K562 (cell line): ENCODE measurements around the gene C17orf75. TPM values are rescaled to one million over a fixed set of nuclear protein-coding genes. Genes with fewer than 3 reads are reported as not detected.

ENCODE experiments used
- ATAC-seq: fragments of 200-7000 bp; cut with Tn5 transposase; 3 replicates; pipeline ENCODE4 v1.9.1; 2020; ENCODE audit warnings: moderate library complexity
- BruUV-seq: library from RNA; stranded (reverse); fragments of 400-500 nt; replicated peaks from 2 replicates; lab custom pipeline; 2021; lab: Mats Ljungman, UMichigan
- CTCF ChIA-PET: fragments of 300-600 bp; formaldehyde crosslinking; extraction: SDS; loops from one replicate; lab custom pipeline; 2021; ENCODE audit warnings: low intra/inter-chr PET ratio; lab: Yijun Ruan, JAX
- POLR2A ChIA-PET: fragments of 300-600, 350-650 bp; sonication (Branson Sonifier 250); formaldehyde crosslinking; extraction: SDS; loops from one replicate; lab custom pipeline; 2021; ENCODE audit warnings: antibody characterized with exemption, inconsistent platforms; lab: Yijun Ruan, JAX
- DNase-seq, 4 experiments: peaks; one replicate each; pipeline versions ENCODE4 v3.0.0 to v3.0.0-alpha.2; 2011 to 2018; ENCODE audit warnings: low spot score in 3 of 4, mixed read lengths in 3 of 4; ENCODE audit errors: extremely low read depth in 1 of 4
- FAIRE-seq: peaks from 2 replicates; lab custom pipeline; 2011; peaks lifted over from hg19 to GRCh38; lab: Jason Lieb, UNC
- H2AFZ ChIP-seq: 2 replicates; pipeline ENCODE4 v1.6.0; 2011; ENCODE audit warnings: low read depth, low read length, control low read depth, inconsistent platforms
- H3K27ac ChIP-seq: fragments of 200-600 bp; 3 replicates; pipeline ENCODE4 v1.8.0; 2011; ENCODE audit warnings: low read depth, mild to moderate bottlenecking, control low read depth, inconsistent platforms, low read length, moderate library complexity, mixed read lengths; ENCODE audit errors: extremely low read depth
- H3K27me3 ChIP-seq, 2 experiments: fragments of 300-600 bp in 1 of 2; 2 replicates in 1 of 2; 3 replicates in 1 of 2; pipeline versions ENCODE4 v1.6.0 to v1.8.0; 2011; ENCODE audit warnings: inconsistent platforms in 2 of 2, low read length in 2 of 2, mild to moderate bottlenecking in 1 of 2, mixed read lengths in 1 of 2, moderate library complexity in 1 of 2; ENCODE audit not compliant: control insufficient read depth in 2 of 2, insufficient read depth in 2 of 2
- H3K36me3 ChIP-seq: fragments of 300-600 bp; 3 replicates; pipeline ENCODE4 v1.8.0; 2011; ENCODE audit warnings: mild to moderate bottlenecking, low read length, inconsistent platforms; ENCODE audit not compliant: control insufficient read depth, insufficient read depth
- H3K4me1 ChIP-seq, 2 experiments: fragments of 200-600 bp in 1 of 2; replicated peaks in 1 of 2; 2 replicates in 1 of 2; 3 replicates in 1 of 2; pipeline versions ENCODE4 v1.5.1 to v1.8.0; 2011; ENCODE audit warnings: inconsistent platforms in 2 of 2, low read length in 2 of 2, mild to moderate bottlenecking in 1 of 2, mixed read lengths in 1 of 2, moderate library complexity in 1 of 2; ENCODE audit not compliant: control insufficient read depth in 2 of 2, insufficient read depth in 2 of 2
- H3K4me2 ChIP-seq: 2 replicates; pipeline ENCODE4 v1.6.1; 2011; ENCODE audit warnings: low read length, control low read depth, inconsistent platforms, mixed read lengths; ENCODE audit not compliant: insufficient read depth
- H3K4me3 ChIP-seq: fragments of 200-600 bp; sonication (generic), shearing (Covaris generic); 2 replicates; pipeline ENCODE4 v1.5.1; 2016; ENCODE audit warnings: control low read depth, inconsistent platforms
- H3K79me2 ChIP-seq: fragments of 200-600 bp; 3 replicates; pipeline ENCODE4 v1.8.0; 2011; ENCODE audit warnings: low read length, inconsistent platforms; ENCODE audit not compliant: control insufficient read depth, insufficient read depth
- H3K9ac ChIP-seq, 2 experiments: 2 replicates each; pipeline versions ENCODE4 v1.6.0 to v1.6.1; 2011; ENCODE audit warnings: low read depth in 2 of 2, low read length in 2 of 2, control low read depth in 1 of 2, inconsistent platforms in 1 of 2, mild to moderate bottlenecking in 1 of 2, mixed read lengths in 1 of 2; ENCODE audit not compliant: insufficient read depth in 1 of 2
- H3K9me1 ChIP-seq: one replicate; pipeline ENCODE4 v1.6.0; 2011; ENCODE audit warnings: inconsistent platforms, mild to moderate bottlenecking, low read length, moderate library complexity; ENCODE audit not compliant: control insufficient read depth, insufficient read depth
- H3K9me3 ChIP-seq: replicated peaks from 2 replicates; pipeline ENCODE4 v1.5.1; 2011; ENCODE audit warnings: low read depth, low read length, inconsistent platforms; ENCODE audit not compliant: control insufficient read depth, insufficient read depth
- H4K20me1 ChIP-seq: replicated peaks from 2 replicates; pipeline ENCODE4 v1.6.1; 2011; ENCODE audit warnings: low read length, inconsistent platforms, mixed read lengths; ENCODE audit not compliant: control insufficient read depth, insufficient read depth
- CBFA2T2 ChIP-seq: fragments of 450-650 bp; conservative IDR thresholded peaks from 2 replicates; pipeline ENCODE4 v1.6.1; 2017; ENCODE audit warnings: mild to moderate bottlenecking
- DACH1 ChIP-seq: fragments of 450-650 bp; IDR thresholded peaks from 2 replicates; pipeline ENCODE4 v1.6.1; 2018; ENCODE audit not compliant: partially characterized antibody
- FOXA3 ChIP-seq, 2 experiments: fragments of 450-650 bp in 1 of 2; sonication (generic) in 1 of 2; formaldehyde crosslinking; IDR thresholded peaks in 1 of 2; conservative IDR thresholded peaks in 1 of 2; 2 replicates each; pipeline versions ENCODE4 v1.4.0 to v1.8.0; 2020 to 2022; ENCODE audit warnings: mild to moderate bottlenecking in 2 of 2, missing genetic modification reagents in 1 of 2
- L3MBTL2 ChIP-seq: fragments of 450-650 bp; IDR thresholded peaks from 2 replicates; pipeline ENCODE4 v1.6.1; 2016; ENCODE audit warnings: mild to moderate bottlenecking, moderate library complexity
- MBD2 ChIP-seq: sonication (generic); IDR thresholded peaks from 2 replicates; pipeline ENCODE4 v1.6.1; 2016; ENCODE audit warnings: low read depth, borderline replicate concordance
- MCM7 ChIP-seq, 2 experiments: fragments of 450-650 bp; IDR thresholded peaks; 2 replicates each; pipeline ENCODE4 v1.6.1; 2016 to 2018
- NFIC ChIP-seq: fragments of 450-650 bp; IDR thresholded peaks from 2 replicates; pipeline ENCODE4 v1.6.1; 2017; ENCODE audit warnings: mild to moderate bottlenecking, inconsistent platforms
- PKNOX1 ChIP-seq: fragments of 450-650 bp; IDR thresholded peaks from 2 replicates; pipeline ENCODE4 v1.6.1; 2016
- RBFOX2 ChIP-seq: fragments of 200-400 bp; formaldehyde crosslinking; IDR thresholded peaks from 2 replicates; pipeline ENCODE4 v1.6.1; 2017; ENCODE audit warnings: low read depth, mild to moderate bottlenecking, low read length, moderate library complexity
- SAFB ChIP-seq: fragments of 200-400 bp; formaldehyde crosslinking; IDR thresholded peaks from 2 replicates; pipeline ENCODE4 v1.6.1; 2017; ENCODE audit warnings: low read depth, low read length, borderline replicate concordance
- SAFB2 ChIP-seq: fragments of 200-400 bp; formaldehyde crosslinking; IDR thresholded peaks from 2 replicates; pipeline ENCODE4 v1.6.1; 2018; ENCODE audit warnings: borderline replicate concordance, low read length, low read depth, moderate library complexity; ENCODE audit not compliant: severe bottlenecking
- TEAD4 ChIP-seq, 2 experiments: sonication (generic) in 1 of 2; formaldehyde crosslinking in 1 of 2; IDR thresholded peaks; 2 replicates each; pipeline versions ENCODE4 v1.6.1 to v1.8.0; 2012 to 2022; ENCODE audit warnings: borderline replicate concordance in 1 of 2, inconsistent platforms in 1 of 2, low read length in 1 of 2, mild to moderate bottlenecking in 1 of 2, missing genetic modification reagents in 1 of 2
- USF1 ChIP-seq: sonication (generic); formaldehyde crosslinking; IDR thresholded peaks from 2 replicates; pipeline ENCODE4 v1.9.0; 2022; ENCODE audit warnings: mild to moderate bottlenecking, missing genetic modification reagents
- ZNF121 ChIP-seq: sonication (generic); formaldehyde crosslinking; conservative IDR thresholded peaks from 2 replicates; pipeline ENCODE4 v1.8.0; 2022; ENCODE audit warnings: missing genetic modification reagents
- ZNF263 ChIP-seq: sonication (generic); formaldehyde crosslinking; IDR thresholded peaks from 2 replicates; pipeline ENCODE4 v1.8.0; 2022; ENCODE audit warnings: mild to moderate bottlenecking, missing genetic modification reagents, borderline replicate concordance
- WGBS: fragments of 100-300 bp; shearing (Covaris generic); methylation state at CpG from one replicate; pipeline ENCODE4 v1.1.6; 2016; ENCODE audit warnings: low coverage, mixed read lengths; ENCODE audit not compliant: insufficient coverage; ENCODE audit errors: missing lambda C conversion rate; 5-methylcytosine and 5-hydroxymethylcytosine counted together
- in situ Hi-C: fragments of 300-500 bp; cut with MboI; formaldehyde crosslinking; loops from 4 replicates; pipeline ENCODE4 v1.15.0; 2018; ENCODE audit warnings: inconsistent platforms, mixed read lengths
- intact Hi-C: fragments of 100-400 bp; cut with micrococcal nuclease; formaldehyde crosslinking; loops from 2 replicates; pipeline ENCODE4 v1.14.2; 2022
- polyA plus RNA-seq, 8 experiments: library from polyadenylated mRNA; depleted of rRNA in 4 of 8; stranded (reverse) in 5 of 8; unstranded in 3 of 8; fragments of >200 nt; fragmentation: Nextera tagmentation in 2 of 8; fragmentation: Illumina TruSeq in 1 of 8; extraction: Ambion mirVana in 2 of 8; extraction: Trizol in 1 of 8; gene quantifications; 2 replicates each; pipeline versions ENCODE4 v1.2.1 to v1.2.3, GENCODE V29; 2011 to 2014; ENCODE audit warnings: inconsistent platforms in 1 of 8, missing spikeins in 1 of 8
- total RNA-seq, 7 experiments: library from RNA; depleted of rRNA in 6 of 7; stranded (reverse); fragments of >200 nt in 6 of 7; fragmentation: Illumina TruSeq in 2 of 7; extraction: Trizol in 2 of 7; gene quantifications; 2 replicates each; pipeline versions ENCODE4 v1.2.1 to v1.2.3, GENCODE V29; 2011 to 2021; ENCODE audit warnings: low replicate concordance in 1 of 7
- TF ChIP-seq, protein P1 (sequence below): IDR thresholded peaks from 2 replicates; pipeline ENCODE4 v1.6.1; 2012; ENCODE audit warnings: low read depth, low read length, improper control_type of control experiment, borderline replicate concordance

Gene C17orf75
- total and polyA plus RNA-seq, 9 of the 15 experiments (the other 6 are each of a cell fraction or from before 2014, with no cell fraction given): 15.5 to 55.7 (median 18.5) TPM

- TF ChIP-seq USF1 (no peak), RBFOX2 (0 out of 2 replicates have a peak, but pooled peaks have one; percentile 30), TEAD4 (IDR thresholded peaks at IDR 0.05; ENCODE audit: low read length) (peak; percentile 64), TEAD4 (CRISPR knock-in tag; IDR thresholded peaks at IDR 0.05; ENCODE audit: borderline replicate concordance) (no peak), SAFB (no peak), NFIC (peak; percentile 40), CBFA2T2 (peak; percentile 83), MBD2 (no peak), MCM7 (IDR thresholded peaks at IDR 0.05) (no peak), DACH1 (peak; percentile 75)
- TF ChIP-seq, all 486 proteins: peak for 25
These were observed 61.9 kb downstream of the C17orf75 start (continued) for GRCh38 chr17:32279891-32280716.

- peaks cover 26 to 42% of the 10 kb centered on the region in 2 experiments; a peak in 4 of 5 replicates for H3K4me1 ChIP-seq
- 70% methylated on average over 2 of the region's 2 CpGs for WGBS
- ChIA-PET CTCF (no interaction called here), POLR2A (no interaction called here)
- no peaks in the 10 kb centered on the region for H3K27me3 ChIP-seq
- no peaks in the 10 kb centered on the region for H3K36me3 ChIP-seq
- in situ Hi-C loops (no loop called here), intact Hi-C loops (no loop called here)
- H3K27ac ChIP-seq: no peak overlapping the region
- BruUV-seq: no TSS peak
- no peaks in the 10 kb centered on the region for H3K9me3 ChIP-seq
- H3K9me1 ChIP-seq: no peaks in the 10 kb centered on the region
- no peak for FAIRE-seq
- H2AFZ ChIP-seq: 0 out of 2 replicates have a peak overlapping the region, but pooled peaks have one; percentile 72
- H4K20me1 ChIP-seq: no peaks in the 10 kb centered on the region
- H3K9ac ChIP-seq: no peak overlapping the region
- H3K4me3 ChIP-seq: no peak overlapping the region
- no peak overlapping the region for H3K4me2 ChIP-seq
- no peak for ATAC-seq
- H3K79me2 ChIP-seq: no peaks in the 10 kb centered on the region
- no peak for DNase-seq
- peak; percentile 67 for TF ChIP-seq ZNF121 (CRISPR knock-in tag)
- no peak for TF ChIP-seq L3MBTL2
- TF ChIP-seq, protein P1, sequence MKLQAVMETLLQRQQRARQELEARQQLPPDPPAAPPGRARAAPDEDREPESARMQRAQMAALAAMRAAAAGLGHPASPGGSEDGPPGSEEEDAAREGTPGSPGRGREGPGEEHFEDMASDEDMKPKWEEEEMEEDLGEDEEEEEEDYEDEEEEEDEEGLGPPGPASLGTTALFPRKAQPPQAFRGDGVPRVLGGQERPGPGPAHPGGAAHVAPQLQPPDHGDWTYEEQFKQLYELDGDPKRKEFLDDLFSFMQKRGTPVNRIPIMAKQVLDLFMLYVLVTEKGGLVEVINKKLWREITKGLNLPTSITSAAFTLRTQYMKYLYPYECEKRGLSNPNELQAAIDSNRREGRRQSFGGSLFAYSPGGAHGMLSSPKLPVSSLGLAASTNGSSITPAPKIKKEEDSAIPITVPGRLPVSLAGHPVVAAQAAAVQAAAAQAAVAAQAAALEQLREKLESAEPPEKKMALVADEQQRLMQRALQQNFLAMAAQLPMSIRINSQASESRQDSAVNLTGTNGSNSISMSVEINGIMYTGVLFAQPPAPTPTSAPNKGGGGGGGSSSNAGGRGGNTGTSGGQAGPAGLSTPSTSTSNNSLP: no peak
- TF ChIP-seq FOXA3 (CRISPR knock-in tag; conservative IDR thresholded peaks at IDR 0.05 in 1 of 2, IDR thresholded peaks at IDR 0.05 in 1 of 2): no peak
- TF ChIP-seq PKNOX1: no peak
- no peak for TF ChIP-seq SAFB2
- no peak for TF ChIP-seq ZNF263 (CRISPR knock-in tag)
These were observed 63.2 kb downstream of the C17orf75 start for GRCh38 chr17:32278815-32279214.
